OCI-LY1 (cell line): ENCODE data around the gene FAAP100.

Experiments
- CTCF ChIP-seq: fragments of 200-600 bp; sonication (generic), shearing (Covaris generic); IDR thresholded peaks from 2 replicates; pipeline ENCODE4 v1.5.1; 2017; ENCODE audit warnings: mild to moderate bottlenecking, antibody characterized with exemption, low read length, moderate library complexity, mixed read lengths
- EZH2 ChIP-seq: fragments of 200-600 bp; sonication (generic), shearing (Covaris generic); IDR thresholded peaks from 2 replicates; pipeline ENCODE4 v1.8.0; 2017; ENCODE audit warnings: borderline replicate concordance, mixed run types, mild to moderate bottlenecking, antibody characterized with exemption, low read length, moderate library complexity, mixed read lengths

GRCh38 chr17:81572563-81573168 lies 20.5 kb upstream of the FAAP100 start:
- TF ChIP-seq CTCF (no peak), EZH2 (no peak)
